Peyer's patch (tissue), 4 donors: ENCODE results near the gene ACER3.

Source experiments
- POLR2A ChIP-seq, 2 donors: fragments of 450-650 bp; IDR thresholded peaks; one replicate each; pipeline ENCODE4 v1.5.1; 2017; ENCODE audit warnings: antibody characterized with exemption in 2 of 2, mild to moderate bottlenecking in 2 of 2, moderate library complexity in 2 of 2
- TF ChIP-seq, protein P1 (sequence below), 6 experiments: fragments of 450-650 bp in 4 of 6; fragments of 200-600 bp in 2 of 6; sonication (generic) in 1 of 6; IDR thresholded peaks; one replicate each; pipeline ENCODE4 v1.5.1; 2017 to 2019; ENCODE audit warnings: antibody characterized with exemption in 6 of 6, mild to moderate bottlenecking in 3 of 6, moderate library complexity in 1 of 6

DNA sequence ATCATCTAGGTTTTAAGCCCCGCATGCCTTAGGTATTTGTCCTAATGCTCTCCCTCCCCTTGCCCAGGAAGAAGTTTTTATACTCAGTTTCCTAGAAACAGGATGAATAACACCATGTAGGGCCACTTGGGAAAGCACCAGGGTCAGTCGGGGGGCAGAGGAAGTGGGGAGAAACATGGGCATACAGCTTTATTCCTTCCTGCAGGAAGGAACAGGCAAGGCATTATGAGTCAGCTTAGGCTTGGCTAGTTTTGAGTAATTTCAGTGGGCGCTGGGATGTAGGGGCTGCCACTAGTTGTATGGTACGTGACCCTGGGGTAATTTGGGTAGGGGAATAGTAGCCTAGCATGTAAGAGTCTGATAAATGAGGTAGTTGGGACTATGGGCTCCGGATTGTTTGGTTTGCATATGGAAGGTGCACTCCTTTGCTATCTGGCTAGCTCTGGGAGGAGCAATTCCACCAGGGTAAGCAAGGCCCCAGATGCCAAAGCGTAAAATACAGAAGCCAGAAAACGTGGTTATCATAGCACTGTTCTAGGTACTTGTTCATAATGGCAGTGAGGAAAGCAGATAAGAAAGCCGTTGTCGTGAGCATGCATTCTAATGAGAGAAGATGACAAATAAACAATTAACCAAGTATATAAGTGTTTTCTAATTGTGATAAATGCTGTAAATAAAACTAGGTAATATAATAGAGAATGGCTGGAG is 24.8 kb downstream of the ACER3 start:
- TF ChIP-seq, protein P1, sequence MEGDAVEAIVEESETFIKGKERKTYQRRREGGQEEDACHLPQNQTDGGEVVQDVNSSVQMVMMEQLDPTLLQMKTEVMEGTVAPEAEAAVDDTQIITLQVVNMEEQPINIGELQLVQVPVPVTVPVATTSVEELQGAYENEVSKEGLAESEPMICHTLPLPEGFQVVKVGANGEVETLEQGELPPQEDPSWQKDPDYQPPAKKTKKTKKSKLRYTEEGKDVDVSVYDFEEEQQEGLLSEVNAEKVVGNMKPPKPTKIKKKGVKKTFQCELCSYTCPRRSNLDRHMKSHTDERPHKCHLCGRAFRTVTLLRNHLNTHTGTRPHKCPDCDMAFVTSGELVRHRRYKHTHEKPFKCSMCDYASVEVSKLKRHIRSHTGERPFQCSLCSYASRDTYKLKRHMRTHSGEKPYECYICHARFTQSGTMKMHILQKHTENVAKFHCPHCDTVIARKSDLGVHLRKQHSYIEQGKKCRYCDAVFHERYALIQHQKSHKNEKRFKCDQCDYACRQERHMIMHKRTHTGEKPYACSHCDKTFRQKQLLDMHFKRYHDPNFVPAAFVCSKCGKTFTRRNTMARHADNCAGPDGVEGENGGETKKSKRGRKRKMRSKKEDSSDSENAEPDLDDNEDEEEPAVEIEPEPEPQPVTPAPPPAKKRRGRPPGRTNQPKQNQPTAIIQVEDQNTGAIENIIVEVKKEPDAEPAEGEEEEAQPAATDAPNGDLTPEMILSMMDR (IDR thresholded peaks at IDR 0.05): no peak
- no peak for TF ChIP-seq POLR2A (IDR thresholded peaks at IDR 0.05)
